Measurements from ENCODE around the gene RNF175. TPM values are rescaled to one million over a fixed set of nuclear protein-coding genes. Genes with fewer than 3 reads are reported as not detected.

Gene RNF175
- total and polyA plus RNA-seq, 4 donors, result 0.15 to 1.8 (median 0.16) TPM

GRCh38 chr4:153745651-153746050 is 14.2 kb downstream of the RNF175 start:
- Histone ChIP-seq H3K36me3 (ENCODE audit: control insufficient read depth in 4 of 4, insufficient read depth in 4 of 4, low read length in 4 of 4) (no peaks in the 10 kb centered on the region), H3K27ac (ENCODE audit: low read depth in 1 of 2, low read length in 1 of 2) (no peak overlapping the region), H3K9me3 (ENCODE audit: control insufficient read depth in 4 of 4, insufficient read depth in 3 of 4, low read length in 3 of 4) (peaks cover 0 to 8% (median 4%) of the 10 kb centered on the region in 4 donors), H3K27me3 (ENCODE audit: control insufficient read depth in 3 of 3, insufficient read depth in 3 of 3, low read length in 2 of 3) (no peaks in the 10 kb centered on the region), H3K4me1 (ENCODE audit: control insufficient read depth in 5 of 5, insufficient read depth in 5 of 5, low read length in 5 of 5) (peaks cover 0 to 2% (median 0%) of the 10 kb centered on the region in 5 donors), H3K9ac (ENCODE audit: insufficient read depth in 1 of 2, low read length in 2 of 2) (no peak overlapping the region), H3K4me3 (no peak overlapping the region)
- TF ChIP-seq CTCF (IDR thresholded peaks at IDR 0.05; ENCODE audit: control extremely low read depth, extremely low read depth), result no peak
- DNase-seq, result no peak
- no peak for ATAC-seq (ENCODE audit: insufficient read depth, low FRiP score)

GRCh38 chr4:153741541-153741940 is 18.3 kb downstream of the RNF175 start:
- no peak for TF ChIP-seq CTCF (IDR thresholded peaks at IDR 0.05; ENCODE audit: control extremely low read depth, extremely low read depth)
- Histone ChIP-seq H3K27me3 (ENCODE audit: control insufficient read depth in 3 of 3, insufficient read depth in 3 of 3, low read length in 2 of 3) (no peaks in the 10 kb centered on the region), H3K9ac (ENCODE audit: insufficient read depth in 1 of 2, low read length in 2 of 2) (no peak overlapping the region), H3K27ac (ENCODE audit: low read depth in 1 of 2, low read length in 1 of 2) (no peak overlapping the region), H3K9me3 (ENCODE audit: control insufficient read depth in 4 of 4, insufficient read depth in 3 of 4, low read length in 3 of 4) (peaks cover 0 to 7% (median 4%) of the 10 kb centered on the region in 4 donors), H3K36me3 (ENCODE audit: control insufficient read depth in 4 of 4, insufficient read depth in 4 of 4, low read length in 4 of 4) (no peaks in the 10 kb centered on the region), H3K4me3 (no peak overlapping the region), H3K4me1 (ENCODE audit: control insufficient read depth in 5 of 5, insufficient read depth in 5 of 5, low read length in 5 of 5) (no peaks in the 10 kb centered on the region)
- DNase-seq, result no peak
- no peak for ATAC-seq (ENCODE audit: insufficient read depth, low FRiP score)
- WGBS, 2 donors, result 46 to 69% methylated on average over 2 of the region's 2 CpGs

GRCh38 chr4:153735906-153736461 is 23.8 kb downstream of the RNF175 start:
- Histone ChIP-seq H3K27ac (ENCODE audit: low read depth in 1 of 2, low read length in 1 of 2) (no peak overlapping the region), H3K9ac (ENCODE audit: insufficient read depth in 1 of 2, low read length in 2 of 2) (no peak overlapping the region), H3K4me1 (ENCODE audit: control insufficient read depth in 5 of 5, insufficient read depth in 5 of 5, low read length in 5 of 5) (peaks cover 0 to 6% (median 0%) of the 10 kb centered on the region in 5 donors), H3K27me3 (ENCODE audit: control insufficient read depth in 3 of 3, insufficient read depth in 3 of 3, low read length in 2 of 3) (no peaks in the 10 kb centered on the region), H3K4me3 (no peak overlapping the region), H3K36me3 (ENCODE audit: control insufficient read depth in 4 of 4, insufficient read depth in 4 of 4, low read length in 4 of 4) (no peaks in the 10 kb centered on the region), H3K9me3 (ENCODE audit: control insufficient read depth in 4 of 4, insufficient read depth in 3 of 4, low read length in 3 of 4) (peaks cover 0 to 5% (median 3%) of the 10 kb centered on the region in 4 donors)
- ATAC-seq (ENCODE audit: insufficient read depth, low FRiP score) (no peak), DNase-seq (no peak)
- no peak for TF ChIP-seq CTCF (IDR thresholded peaks at IDR 0.05; ENCODE audit: control extremely low read depth, extremely low read depth)
